GM18508 (cell line): ENCODE results near the gene ZNF280B.
"Not testable (repeated sequence)": the region's sequence is repeated elsewhere in the genome, so short reads cannot be mapped to it uniquely, and the experiment has no call there.

ENCODE experiments used
- ATAC-seq: cut with Tn5 transposase; IDR thresholded peaks from one replicate; pipeline ENCODE4 v1.9.1; 2021; ENCODE audit warnings: moderate number of reproducible peaks; ENCODE audit not compliant: insufficient read depth, unreplicated experiment

ZNF280B gene

DNA sequence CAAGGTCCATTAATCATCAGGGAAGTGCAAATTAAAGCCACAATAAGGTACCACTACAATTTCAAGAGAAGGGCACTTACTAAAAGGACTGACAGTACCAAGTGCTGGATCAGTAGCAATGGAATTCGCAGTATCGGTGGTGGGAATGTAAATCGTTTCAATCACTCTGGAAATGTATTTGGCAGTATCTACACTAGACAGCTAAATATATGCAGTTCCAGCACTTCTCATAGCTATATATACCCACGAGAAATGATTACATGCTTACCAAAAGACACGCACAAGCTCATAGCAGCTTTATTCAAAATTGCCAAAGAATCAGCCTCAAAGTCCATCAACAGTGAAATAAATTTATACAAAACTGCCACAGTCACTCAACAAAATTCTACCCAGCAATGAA lies 4.4 kb upstream of the ZNF280B start:
- no peak for ATAC-seq

DNA sequence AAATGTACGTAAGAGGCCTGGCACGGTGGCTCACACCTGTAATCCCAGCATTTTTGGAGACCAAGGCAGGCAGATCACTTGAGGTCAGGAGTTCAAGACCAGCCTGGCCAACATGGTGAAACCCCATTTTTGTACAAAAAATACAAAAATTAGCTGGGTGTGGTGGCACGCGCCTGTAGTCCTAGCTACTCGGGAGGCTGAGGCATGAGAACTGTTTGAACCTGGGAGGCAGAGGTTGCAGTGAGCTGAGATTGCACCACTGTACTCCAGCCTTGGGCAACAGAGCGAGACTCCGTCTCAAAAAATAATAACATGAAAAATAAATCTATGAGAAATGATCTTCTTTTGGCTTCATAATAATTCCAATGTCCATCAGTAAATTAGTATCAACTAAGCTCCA lies 2.3 kb upstream of the ZNF280B start:
- ATAC-seq = not testable (repeated sequence)

- not testable (repeated sequence) for ATAC-seq
These were observed 1.4 kb upstream of the ZNF280B start for GRCh38 chr22:22509912-22510311.

- no peak for ATAC-seq
These were observed 734 bp downstream of the ZNF280B start for GRCh38 chr22:22507743-22508273.

DNA sequence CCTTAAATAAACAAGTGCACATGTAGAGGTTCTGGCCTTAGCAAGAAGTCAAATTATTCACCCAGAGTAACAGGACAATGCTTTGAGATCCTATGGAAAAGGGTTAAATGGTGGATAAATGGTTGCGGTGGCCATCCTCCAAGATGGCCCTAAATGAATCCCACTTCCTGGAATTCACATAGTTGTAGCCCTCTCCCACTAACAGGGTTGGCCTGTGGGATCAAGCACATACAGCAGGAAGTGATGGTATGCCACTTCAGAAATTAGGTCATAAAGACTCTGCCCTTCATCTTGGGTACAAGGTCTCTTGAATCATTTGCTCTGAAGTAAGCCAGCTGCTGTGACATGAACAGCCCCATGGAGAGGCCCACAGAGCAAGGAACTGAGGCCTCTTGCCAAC lies 1.8 kb downstream of the ZNF280B start:
- no peak for ATAC-seq

DNA sequence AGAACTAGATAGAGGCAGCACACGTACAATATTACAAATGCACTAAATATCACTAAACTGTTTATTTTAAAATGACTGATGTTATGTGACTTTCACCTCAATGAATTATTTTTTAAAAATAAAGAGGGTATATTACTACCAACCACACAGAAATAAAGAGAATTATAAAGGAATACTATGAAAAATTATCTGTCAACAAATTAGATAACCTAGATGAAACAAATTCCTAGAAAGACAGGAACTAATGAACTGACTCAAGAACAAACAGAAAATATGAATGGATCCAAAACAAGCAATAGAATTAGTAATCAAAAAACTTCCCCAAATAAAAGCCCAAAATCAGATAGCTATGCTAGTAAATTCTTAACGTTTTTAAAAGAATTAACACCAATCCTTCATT lies 10.3 kb downstream of the ZNF280B start:
- no peak for ATAC-seq

GRCh38 chr22:22491589-22491988 lies 17.0 kb downstream of the ZNF280B start:
- ATAC-seq = not testable (repeated sequence)

DNA sequence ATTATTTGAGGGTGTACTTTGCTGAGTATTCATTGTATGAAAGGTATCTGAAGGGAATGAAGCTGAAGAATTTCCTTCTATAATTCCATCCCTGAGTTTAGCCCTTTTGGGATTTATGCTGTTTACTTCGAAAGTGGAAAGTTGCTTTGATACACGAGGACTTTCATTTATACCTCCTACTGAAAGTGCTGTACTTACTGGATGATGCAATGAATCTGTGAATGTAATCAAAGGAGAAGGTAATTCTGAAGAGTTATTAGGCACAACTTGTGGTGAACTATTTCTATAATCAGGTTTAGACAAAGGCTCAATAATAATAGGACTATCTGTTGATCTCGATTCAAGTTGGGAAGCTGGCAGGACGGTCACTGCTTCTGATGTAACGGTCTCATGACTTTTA lies 19.8 kb downstream of the ZNF280B start:
- no peak for ATAC-seq

- no peak for ATAC-seq
These were observed 20.5 kb downstream of the ZNF280B start for GRCh38 chr22:22487869-22488597.

DNA sequence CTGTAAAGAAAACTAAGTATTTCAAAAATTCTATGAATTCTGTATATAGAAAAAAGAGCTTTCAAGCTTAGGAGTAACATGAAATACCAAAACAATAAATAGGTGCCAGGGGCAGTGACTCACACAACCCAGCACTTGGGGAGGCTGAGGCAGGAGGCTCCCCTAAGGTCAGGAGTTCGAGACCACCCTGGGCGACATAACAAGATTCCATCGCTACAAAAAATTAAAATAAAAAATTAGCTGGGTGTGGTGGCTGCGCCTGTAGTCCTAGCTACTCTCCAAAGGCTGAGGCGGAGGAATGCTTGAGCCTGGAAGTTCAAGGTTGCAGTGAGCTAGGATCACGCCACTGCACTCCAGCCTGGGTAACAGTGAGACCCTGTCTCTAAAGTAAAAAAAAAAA lies 21.5 kb downstream of the ZNF280B start:
- no peak for ATAC-seq

DNA sequence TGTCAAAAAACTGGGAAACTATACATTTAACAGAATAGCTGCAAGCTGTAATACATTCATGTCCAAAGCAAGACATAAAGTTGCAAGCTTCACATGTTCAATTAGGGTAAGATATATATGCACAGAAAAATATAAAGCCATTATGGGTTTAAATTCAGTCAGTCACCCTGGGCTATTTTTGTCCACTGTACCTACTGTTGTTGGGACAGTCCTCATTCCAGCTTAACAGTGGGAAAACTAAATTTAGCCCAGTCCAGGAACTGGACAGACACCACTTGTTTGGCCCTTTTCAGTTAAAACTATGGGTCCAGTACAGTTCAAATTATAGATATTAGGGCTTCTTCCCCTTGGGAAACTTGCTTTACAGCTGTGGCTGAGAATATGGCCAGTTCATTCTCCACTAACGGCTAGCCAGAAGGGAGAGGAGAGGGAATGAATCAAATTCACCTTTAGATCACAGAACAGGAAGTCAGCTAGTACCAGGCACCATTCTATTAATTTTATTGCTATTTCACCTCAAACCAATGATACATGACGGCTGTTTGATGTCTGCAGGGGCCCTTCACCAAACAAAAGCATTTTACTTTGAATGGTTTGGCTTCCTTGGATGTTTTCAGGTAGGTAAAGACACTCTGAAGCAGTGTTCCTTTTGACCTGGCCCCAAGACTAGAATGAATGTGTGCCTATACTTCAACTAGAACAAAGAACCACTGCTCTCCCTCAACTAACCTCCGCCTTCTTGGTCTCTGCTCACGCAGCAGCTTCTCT lies 22.2 kb downstream of the ZNF280B start:
- ATAC-seq = no peak

DNA sequence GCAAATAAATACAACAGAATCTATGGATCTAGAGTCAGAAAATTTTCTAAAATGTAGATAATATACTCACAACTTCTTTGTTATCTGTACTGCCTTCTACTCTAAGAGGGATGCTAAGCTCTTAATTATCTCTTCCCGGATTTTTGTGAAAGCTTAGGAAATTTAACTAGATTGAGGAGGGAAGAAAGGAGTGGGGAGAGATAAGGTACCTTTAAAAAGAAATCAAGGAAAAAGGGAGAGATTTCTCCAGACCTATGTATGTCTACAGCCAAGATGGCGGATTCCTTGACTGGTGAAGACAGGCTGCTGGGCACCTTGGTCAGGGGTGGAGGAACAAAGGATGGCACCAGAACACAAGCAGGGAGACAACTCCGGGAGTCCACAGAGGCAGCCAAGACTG lies 23.0 kb downstream of the ZNF280B start:
- no peak for ATAC-seq

GRCh38 chr22:22484023-22484422 lies 24.5 kb downstream of the ZNF280B start:
- no peak for ATAC-seq

GRCh38 chr22:22480940-22481339 lies 27.6 kb downstream of the ZNF280B start:
- ATAC-seq = no peak

DNA sequence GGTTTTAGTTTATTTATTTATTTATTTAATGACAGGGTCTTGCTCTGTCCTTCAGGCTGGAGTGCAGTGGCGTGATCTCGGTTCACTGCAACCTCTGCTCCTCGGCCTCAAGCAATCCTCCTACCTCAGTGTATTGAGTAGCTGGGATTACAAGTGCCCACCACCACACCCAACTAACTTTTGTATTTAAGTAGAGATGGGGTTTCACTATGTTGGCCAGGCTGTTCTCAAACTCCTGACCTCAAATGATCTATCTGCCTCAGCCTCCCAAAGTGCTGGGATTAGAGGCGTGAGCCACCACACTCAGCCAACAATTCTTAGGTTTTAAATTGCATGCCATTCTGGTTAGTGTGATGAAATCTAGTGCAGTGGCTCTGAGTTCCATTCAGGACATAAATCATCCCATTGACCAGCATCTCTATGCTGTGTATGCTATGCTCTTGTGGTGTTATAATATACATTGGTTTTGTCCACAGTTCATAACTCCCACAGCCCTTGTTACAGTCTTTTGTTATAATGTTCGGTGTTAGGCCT lies 28.5 kb downstream of the ZNF280B start:
- ATAC-seq = no peak

- no peak for ATAC-seq
These were observed 29.4 kb downstream of the ZNF280B start for GRCh38 chr22:22479116-22479515.

DNA sequence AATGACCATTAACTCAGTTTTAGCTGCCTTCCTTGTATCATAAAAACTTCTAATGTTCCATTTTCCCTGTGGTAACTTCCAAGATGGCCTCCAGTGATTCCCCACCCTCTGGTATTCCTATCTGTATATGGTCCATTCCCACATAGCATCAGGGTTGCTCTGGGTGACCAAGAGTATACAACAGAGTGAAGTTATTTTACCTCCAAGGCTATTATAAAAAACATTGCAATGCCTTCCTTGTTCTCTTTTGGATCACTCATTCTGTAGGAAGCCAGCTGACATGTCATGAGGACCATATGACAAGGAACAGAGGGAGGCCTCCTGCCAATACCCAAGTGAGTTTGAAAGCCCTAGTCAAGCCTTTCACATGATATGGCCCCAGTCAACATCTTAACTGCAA lies 30.1 kb downstream of the ZNF280B start:
- ATAC-seq = no peak

DNA sequence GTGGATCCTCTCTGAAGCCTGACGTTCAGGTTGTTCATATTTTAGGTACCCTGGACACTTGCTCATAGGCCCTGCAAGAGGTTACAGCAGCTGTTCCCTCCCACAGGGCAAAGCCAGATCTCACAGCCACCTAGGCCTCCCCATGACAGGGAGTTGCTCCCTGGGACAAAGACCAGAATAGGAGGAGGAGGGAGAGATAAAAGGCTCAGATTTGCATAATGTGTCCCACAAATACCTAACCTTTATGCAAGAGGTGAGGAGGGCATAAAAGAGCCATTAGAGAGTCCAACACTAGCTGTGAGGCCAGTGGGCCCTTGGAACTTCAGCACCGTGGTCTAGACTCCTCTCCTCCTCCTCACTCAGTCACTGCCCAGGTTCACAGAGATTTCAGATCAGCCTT lies 33.8 kb downstream of the ZNF280B start:
- no peak for ATAC-seq

GRCh38 chr22:22471104-22471503 lies 37.4 kb downstream of the ZNF280B start:
- not testable (repeated sequence) for ATAC-seq

- no peak for ATAC-seq
These were observed 39.0 kb downstream of the ZNF280B start for GRCh38 chr22:22469527-22469926.

GRCh38 chr22:22468794-22469469 lies 39.6 kb downstream of the ZNF280B start:
- ATAC-seq = not testable (repeated sequence)
